Urinary bladder (tissue), 4 donors: Measurements from ENCODE around the gene GALNT7. TPM values are rescaled to one million over a fixed set of nuclear protein-coding genes. Genes with fewer than 3 reads are reported as not detected.

Source experiments
- DNase-seq: peaks from one replicate; pipeline ENCODE4 v3.0.0-alpha.2; 2015; ENCODE audit errors: extremely low spot score
- H3K27ac ChIP-seq: one replicate; pipeline ENCODE4 v1.5.1; 2013; ENCODE audit warnings: low read depth, mild to moderate bottlenecking, moderate library complexity
- H3K36me3 ChIP-seq: one replicate; pipeline ENCODE4 v1.6.1; 2013; ENCODE audit warnings: mild to moderate bottlenecking, moderate library complexity; ENCODE audit not compliant: insufficient read depth
- H3K4me1 ChIP-seq: one replicate; pipeline ENCODE4 v1.6.1; 2013; ENCODE audit warnings: mild to moderate bottlenecking, moderate library complexity; ENCODE audit not compliant: insufficient read depth
- H3K4me3 ChIP-seq: one replicate; pipeline ENCODE4 v1.5.1; 2013; ENCODE audit warnings: low read depth, low read length
- WGBS: extraction: QIAGEN DNeasy Blood & Tissue Kit; methylation state at CpG from one replicate; pipeline ENCODE4 v1.1.7; 2013; 5-methylcytosine and 5-hydroxymethylcytosine counted together
- polyA plus RNA-seq: library from polyadenylated mRNA; stranded (reverse); fragments of 200-250 nt; gene quantifications from one replicate; pipeline ENCODE4 v1.2.3, GENCODE V29; 2013
- total RNA-seq: library from RNA; depleted of rRNA; stranded (reverse); fragments of >200 nt; gene quantifications from one replicate; pipeline ENCODE4 v1.2.3, GENCODE V29; 2014
- donor health status: healthy with polysubstance abuse.
- donor health status: healthy.

Gene GALNT7
- total and polyA plus RNA-seq, 2 donors = 11.6 to 48.6 TPM

DNA sequence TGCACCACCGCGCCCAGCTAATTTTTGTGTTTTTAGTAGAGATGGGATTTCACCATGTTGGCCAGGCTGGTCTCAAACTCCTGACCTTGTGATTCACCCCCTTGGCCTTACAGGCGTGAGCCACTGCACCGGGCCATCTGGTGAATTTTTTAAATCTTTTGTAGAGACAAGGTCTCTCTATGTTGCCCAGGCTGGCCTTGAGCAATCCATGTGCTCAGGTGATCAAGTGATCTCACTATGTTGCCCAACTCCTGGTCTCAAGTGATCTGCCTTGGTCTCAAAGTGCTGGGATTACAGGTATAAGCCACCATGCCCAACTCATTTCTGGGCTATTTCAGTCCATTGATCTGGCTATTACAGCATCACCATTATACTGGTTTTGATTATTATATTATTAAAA is 22.2 kb upstream of the GALNT7 start:
- no peak overlapping the region for H3K27ac ChIP-seq
- 93% methylated on average over 4 of the region's 4 CpGs for WGBS
- DNase-seq = no peak
- H3K4me3 ChIP-seq = no peak overlapping the region
- H3K36me3 ChIP-seq = no peaks in the 10 kb centered on the region
- no peaks in the 10 kb centered on the region for H3K4me1 ChIP-seq

DNA sequence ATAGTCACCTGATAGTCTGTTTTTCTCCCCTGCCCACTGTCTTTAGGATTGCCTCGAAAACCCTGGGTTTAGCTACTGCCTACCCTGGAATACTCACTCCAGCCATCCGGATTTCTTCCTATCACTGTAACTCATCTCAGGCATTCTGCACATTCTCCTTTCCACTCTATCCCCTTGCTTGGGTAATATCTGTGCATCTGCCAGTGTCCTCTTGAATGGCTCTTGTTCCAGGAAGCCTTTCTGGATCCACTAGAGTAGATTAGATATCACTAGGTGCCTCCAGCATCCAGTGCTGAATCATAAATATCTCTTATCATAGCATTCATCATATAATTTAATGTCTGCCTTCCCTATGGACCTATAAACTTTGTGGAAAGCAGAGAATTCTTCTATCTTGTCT is 17.1 kb upstream of the GALNT7 start:
- no peak for DNase-seq
- Histone ChIP-seq H3K36me3 (no peaks in the 10 kb centered on the region), H3K27ac (no peak overlapping the region), H3K4me3 (no peak overlapping the region), H3K4me1 (no peaks in the 10 kb centered on the region)
- 75% methylated on average over 2 of the region's 2 CpGs for WGBS

DNA sequence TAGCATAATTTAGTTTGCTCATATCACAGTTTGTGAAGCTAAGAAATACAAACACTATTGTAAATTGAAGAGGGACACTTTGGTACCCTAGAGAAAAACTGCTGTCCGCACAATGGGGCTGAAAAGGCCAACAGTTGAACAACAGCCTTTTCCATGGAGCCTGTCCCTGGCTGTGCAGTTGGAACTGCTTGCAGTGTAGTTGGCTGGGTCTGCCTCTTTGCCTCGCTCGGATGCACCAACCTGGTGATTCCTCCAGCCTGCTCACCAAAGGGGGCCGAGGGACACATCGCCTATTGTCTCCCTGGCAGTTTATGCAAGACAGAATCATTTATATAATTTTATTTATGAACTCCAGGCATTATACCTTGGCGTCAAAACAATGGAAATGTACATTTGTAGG is 16.5 kb upstream of the GALNT7 start:
- 97% methylated on average over 6 of the region's 6 CpGs for WGBS
- Histone ChIP-seq H3K36me3 (no peaks in the 10 kb centered on the region), H3K27ac (no peak overlapping the region), H3K4me1 (no peaks in the 10 kb centered on the region), H3K4me3 (no peak overlapping the region)
- DNase-seq = no peak

DNA sequence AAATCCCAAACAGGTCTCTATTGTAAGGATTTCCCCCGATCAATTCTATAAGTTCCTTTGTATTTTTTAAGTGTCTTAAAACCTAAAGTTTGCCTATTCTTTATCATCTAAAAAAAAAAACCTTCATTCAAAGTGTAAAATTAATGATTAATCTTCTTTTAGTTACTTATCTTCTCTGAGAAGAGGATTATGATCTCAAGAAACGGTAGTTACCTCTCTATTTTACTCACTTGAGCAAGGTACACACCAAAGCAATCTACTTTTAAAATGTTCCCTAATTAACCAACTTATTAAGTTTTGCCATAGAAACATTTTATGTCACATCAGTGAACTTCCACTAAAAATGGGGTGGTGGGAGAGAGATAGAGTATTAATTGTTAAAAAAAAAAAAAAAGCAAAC is 15.2 kb upstream of the GALNT7 start:
- Histone ChIP-seq H3K27ac (no peak overlapping the region), H3K36me3 (no peaks in the 10 kb centered on the region), H3K4me3 (no peak overlapping the region), H3K4me1 (no peaks in the 10 kb centered on the region)
- no peak for DNase-seq
- WGBS = 87% methylated on average over 2 of the region's 2 CpGs

DNA sequence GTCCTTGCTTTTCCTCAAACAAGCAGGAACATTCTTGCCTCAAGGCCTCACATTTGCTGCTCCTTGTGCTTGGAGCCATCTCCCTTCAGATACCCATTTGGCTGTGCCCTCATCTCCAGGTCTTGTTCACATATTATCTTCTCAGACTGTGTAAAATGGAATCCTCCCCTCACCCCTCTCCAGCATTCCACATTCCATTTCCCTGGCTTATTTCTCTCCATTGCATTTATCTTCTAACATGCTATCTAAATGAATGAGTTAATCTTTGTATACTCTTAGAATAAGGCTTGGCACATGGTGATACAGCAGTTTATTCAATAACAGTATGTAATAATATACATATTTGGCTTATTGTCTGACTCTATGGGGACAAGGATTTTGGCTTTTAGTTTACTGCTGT is 8.8 kb upstream of the GALNT7 start:
- DNase-seq = no peak
- no peaks in the 10 kb centered on the region for H3K36me3 ChIP-seq
- H3K27ac ChIP-seq = no peak overlapping the region
- H3K4me3 ChIP-seq = no peak overlapping the region
- H3K4me1 ChIP-seq = no peaks in the 10 kb centered on the region

DNA sequence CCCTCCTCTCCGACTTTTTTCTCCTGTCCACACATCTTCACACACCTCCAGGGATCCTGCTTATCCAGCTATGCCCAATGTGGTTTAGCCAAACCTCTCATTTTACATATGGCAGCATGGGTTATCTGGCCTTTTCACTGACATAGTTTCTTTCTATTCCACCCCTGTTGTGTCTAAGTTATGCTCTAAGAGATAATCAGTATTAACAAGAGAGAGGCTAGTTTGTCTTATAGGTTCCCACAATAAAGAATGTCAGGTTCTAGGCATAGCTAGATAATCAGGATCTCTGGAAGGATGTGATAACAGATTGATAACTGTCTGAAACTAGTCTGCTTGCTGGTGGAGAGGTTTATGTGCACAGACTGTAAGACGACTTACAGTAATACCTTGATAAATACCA is 7.7 kb upstream of the GALNT7 start:
- H3K27ac ChIP-seq = no peak overlapping the region
- H3K4me3 ChIP-seq = no peak overlapping the region
- 90% methylated on average over 2 of the region's 2 CpGs for WGBS
- no peak for DNase-seq
- no peaks in the 10 kb centered on the region for H3K4me1 ChIP-seq
- H3K36me3 ChIP-seq = no peaks in the 10 kb centered on the region

DNA sequence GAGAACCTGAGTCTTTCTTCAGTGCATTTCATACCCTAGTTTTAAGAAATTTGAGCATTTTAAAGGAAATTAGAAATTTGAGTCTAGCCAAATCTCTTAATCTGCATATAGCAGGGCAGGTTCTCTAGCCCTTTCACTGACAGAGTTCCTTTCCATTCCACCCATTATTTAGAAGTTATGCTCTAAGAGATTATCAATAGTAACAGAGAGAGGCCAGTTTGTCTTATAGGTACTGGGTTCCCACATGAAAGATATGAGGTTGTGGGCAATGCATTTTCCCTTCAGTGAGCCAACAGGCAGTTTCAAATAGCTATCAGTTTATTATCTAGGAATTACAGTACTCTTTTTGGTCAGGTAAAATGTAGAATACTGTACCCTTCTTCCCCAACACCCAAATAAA is 7.3 kb upstream of the GALNT7 start:
- no peak overlapping the region for H3K4me3 ChIP-seq
- no peaks in the 10 kb centered on the region for H3K36me3 ChIP-seq
- no peak for DNase-seq
- no peak overlapping the region for H3K27ac ChIP-seq
- H3K4me1 ChIP-seq = no peaks in the 10 kb centered on the region

DNA sequence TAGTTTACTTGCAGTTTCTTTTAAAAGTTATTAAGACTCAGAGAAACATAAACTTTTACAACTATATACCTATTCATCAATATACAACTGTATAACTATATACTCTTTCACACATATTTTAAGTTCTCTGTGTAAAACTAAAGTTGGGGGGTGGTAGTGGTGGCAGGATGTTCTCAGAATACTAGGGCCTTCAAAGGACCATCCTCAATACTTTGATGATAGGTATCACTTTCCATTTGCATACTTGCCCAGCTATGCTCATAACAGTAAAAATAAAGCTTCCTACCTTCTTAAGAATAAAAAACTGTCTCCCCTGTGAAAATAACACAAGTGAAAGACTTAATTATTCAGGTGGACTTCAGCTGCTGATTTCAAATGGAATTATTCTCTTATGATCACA is 2.9 kb upstream of the GALNT7 start:
- H3K4me3 ChIP-seq = no peak overlapping the region
- no peak for DNase-seq
- no peaks in the 10 kb centered on the region for H3K4me1 ChIP-seq
- H3K27ac ChIP-seq = no peak overlapping the region
- no peaks in the 10 kb centered on the region for H3K36me3 ChIP-seq

DNA sequence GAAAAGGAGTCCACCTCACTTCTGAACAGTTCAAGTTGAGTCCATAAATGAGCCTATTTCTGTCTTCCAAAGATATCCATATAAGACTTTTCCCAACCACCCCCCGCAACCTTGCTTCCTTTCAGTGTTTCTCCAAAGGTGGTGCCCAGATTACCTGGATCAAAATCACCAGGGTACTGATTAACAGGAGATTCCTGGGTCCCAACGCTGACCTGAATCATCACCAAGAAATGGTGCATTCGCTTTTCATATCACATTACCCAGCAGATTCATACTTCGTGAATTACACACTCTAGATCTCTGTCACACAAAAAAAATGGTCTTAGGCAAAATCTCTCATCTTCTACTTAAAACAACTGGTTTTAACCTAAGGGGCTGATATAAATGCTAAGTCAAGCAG is 2.1 kb upstream of the GALNT7 start:
- no peak overlapping the region for H3K27ac ChIP-seq
- WGBS = 93% methylated on average over 4 of the region's 4 CpGs
- no peak overlapping the region for H3K4me3 ChIP-seq
- no peaks in the 10 kb centered on the region for H3K36me3 ChIP-seq
- no peaks in the 10 kb centered on the region for H3K4me1 ChIP-seq
- no peak for DNase-seq

DNA sequence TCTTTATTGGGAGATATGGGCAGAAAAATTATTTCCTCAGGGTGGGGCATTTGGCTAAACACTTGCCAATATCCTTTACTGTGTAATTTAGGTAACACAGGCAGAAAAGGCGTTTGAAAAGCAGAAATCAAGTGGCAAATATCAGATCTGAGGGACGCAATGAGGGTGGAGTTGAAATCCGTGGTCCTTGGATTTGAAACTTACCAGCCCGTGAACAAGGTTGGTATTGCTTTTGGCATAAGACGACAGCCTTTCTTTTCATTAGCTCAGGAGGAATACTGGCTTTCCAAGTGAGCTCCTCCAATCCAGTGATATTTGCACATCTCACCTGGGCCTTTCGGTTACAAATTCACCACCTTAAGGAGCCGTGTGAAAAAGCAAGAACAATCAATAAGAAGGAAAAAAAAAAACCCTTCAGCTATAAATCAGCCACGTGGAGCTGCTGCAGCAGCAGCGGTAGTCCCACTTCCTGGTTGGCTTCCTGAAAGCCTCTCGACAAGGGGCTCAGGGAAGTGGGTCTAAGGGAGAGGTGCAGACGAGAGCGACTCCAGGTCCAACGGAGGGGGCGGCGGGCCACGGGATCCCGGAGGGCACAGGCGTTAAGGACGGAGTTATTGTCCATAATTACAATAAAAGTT is 734 bp upstream of the GALNT7 start:
- Histone ChIP-seq H3K4me1 (no peaks in the 10 kb centered on the region), H3K36me3 (no peaks in the 10 kb centered on the region), H3K27ac (no peak overlapping the region), H3K4me3 (peak overlapping the region; percentile 99)
- peak; percentile 21 for DNase-seq
- 8% methylated on average over 19 of the region's 19 CpGs for WGBS

DNA sequence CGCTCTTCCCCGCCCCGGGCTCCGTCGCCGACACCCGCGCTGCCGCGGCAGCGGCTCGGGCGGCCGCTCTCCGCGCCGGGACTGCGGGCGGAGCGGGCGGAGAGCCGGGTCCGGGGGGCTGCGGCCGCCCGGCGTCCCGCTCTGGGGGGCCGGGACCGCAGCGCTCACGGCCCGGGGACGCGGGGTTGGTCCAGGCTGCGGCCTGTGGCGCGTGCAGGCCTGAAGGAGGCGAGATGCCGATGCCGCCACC is 492 bp downstream of the GALNT7 start:
- no peak for DNase-seq
- WGBS = under 1% methylated on average over 41 of the region's 41 CpGs

DNA sequence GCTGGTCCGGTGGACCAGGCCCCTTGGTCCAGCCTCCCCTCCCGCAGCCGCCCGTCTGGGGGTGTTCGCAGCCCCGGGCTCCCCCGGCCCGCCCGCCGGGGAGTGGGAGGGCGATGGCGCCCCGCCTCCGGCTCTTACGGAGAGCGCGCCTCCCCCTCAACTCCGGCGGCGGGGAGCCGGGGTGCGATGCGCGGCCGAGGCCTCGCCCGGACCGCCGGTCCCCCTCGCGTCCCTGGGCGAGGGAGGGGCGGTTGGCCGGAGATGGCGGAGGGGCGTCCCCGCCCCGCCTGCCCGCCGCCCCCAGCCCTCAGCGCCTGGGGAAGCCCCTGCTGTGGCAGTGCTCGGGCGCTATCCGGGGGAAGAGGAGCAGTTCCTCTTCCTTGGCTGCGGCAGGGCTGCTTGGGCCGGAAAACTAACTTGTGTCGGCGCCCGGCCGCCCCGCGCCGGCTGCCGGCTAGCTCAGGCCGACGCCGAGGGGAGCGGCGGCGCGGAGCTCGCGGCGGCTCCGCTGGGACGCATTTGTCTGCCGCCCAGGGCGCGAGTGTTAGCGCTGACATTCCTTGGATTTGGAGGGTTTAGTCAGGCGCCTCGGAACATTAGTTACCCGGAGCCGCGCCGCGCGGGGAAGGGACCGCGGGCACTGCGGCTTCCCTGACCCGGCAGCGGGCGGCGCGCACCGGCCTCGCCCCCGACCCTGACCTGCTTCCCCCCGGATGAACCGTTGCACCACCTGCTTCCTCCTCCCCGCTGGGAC is 994 bp downstream of the GALNT7 start:
- peak overlapping the region; percentile 96 for H3K27ac ChIP-seq
- DNase-seq = no peak
- peak overlapping the region; percentile 99 for H3K4me3 ChIP-seq
- no peaks in the 10 kb centered on the region for H3K4me1 ChIP-seq
- under 1% methylated on average over 92 of the region's 92 CpGs for WGBS
- no peaks in the 10 kb centered on the region for H3K36me3 ChIP-seq

More for the DNA sequence above, 492 bp downstream of the GALNT7 start:
- Histone ChIP-seq H3K27ac (peak overlapping the region; percentile 96), H3K36me3 (no peaks in the 10 kb centered on the region), H3K4me3 (peak overlapping the region; percentile 99), H3K4me1 (no peaks in the 10 kb centered on the region)

DNA sequence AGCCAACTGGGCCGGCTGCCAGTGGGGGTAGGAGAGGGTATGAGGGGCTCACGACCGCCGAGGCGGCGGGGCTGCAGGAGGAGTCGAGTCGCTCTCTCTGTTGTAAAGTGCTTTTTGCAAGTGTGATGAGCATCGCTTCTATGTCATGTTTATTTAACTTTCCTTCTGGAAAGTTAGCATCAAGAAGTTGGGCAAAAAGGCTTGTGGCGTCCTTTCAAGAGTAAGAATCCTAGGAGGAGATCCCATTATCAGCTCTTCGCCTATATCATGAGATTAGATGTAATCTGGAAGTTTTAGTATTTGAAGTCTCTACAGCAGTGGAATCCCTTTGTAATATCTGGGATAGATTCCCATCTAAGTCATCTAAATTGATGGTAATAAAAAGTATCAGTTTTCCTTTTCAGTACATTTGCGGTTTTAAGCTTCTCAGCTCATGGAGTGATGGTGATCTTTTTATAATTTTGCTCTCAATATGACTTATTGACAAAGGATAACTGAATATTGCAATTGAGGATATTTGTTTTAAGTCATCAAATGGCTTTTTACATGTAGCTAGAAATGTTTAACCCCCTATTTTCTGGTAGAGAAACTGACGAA is 1.7 kb downstream of the GALNT7 start:
- 6% methylated on average over 13 of the region's 13 CpGs for WGBS
- Histone ChIP-seq H3K4me1 (no peaks in the 10 kb centered on the region), H3K36me3 (no peaks in the 10 kb centered on the region), H3K4me3 (peak overlapping the region; percentile 99), H3K27ac (peak overlapping the region; percentile 96)
- DNase-seq = no peak

DNA sequence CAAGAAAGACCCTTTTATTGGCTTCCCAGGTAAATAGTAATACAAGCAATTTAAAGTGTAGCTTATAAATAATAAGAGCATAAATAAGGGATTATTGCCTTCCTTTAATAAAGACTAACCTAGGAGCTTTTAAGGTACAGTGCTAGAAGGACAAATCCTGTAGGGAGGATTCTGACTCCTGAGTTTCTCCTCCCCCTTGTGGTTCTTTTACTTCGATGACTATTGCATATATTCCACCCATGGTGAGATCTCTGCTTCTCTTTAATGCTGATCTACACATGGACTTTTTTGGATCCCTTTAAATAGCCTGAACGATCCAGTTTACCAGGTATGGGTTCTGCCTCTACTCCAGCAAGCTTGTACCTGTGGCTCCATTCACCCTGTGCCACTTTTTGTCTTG is 2.5 kb downstream of the GALNT7 start:
- no peak overlapping the region for H3K27ac ChIP-seq
- WGBS = 34% methylated on average over 2 of the region's 2 CpGs
- H3K36me3 ChIP-seq = no peaks in the 10 kb centered on the region
- DNase-seq = no peak
- no peaks in the 10 kb centered on the region for H3K4me1 ChIP-seq
- H3K4me3 ChIP-seq = no peak overlapping the region
